ENCODE results near the gene CBFB. TPM values are rescaled to one million over a fixed set of nuclear protein-coding genes. Genes with fewer than 3 reads are reported as not detected.

CBFB gene
- total and polyA plus RNA-seq, 2 of the 13 experiments (the other 11 are each of a cell fraction or from before 2014, with no cell fraction given), result 22.1 to 70.8 TPM

DNA sequence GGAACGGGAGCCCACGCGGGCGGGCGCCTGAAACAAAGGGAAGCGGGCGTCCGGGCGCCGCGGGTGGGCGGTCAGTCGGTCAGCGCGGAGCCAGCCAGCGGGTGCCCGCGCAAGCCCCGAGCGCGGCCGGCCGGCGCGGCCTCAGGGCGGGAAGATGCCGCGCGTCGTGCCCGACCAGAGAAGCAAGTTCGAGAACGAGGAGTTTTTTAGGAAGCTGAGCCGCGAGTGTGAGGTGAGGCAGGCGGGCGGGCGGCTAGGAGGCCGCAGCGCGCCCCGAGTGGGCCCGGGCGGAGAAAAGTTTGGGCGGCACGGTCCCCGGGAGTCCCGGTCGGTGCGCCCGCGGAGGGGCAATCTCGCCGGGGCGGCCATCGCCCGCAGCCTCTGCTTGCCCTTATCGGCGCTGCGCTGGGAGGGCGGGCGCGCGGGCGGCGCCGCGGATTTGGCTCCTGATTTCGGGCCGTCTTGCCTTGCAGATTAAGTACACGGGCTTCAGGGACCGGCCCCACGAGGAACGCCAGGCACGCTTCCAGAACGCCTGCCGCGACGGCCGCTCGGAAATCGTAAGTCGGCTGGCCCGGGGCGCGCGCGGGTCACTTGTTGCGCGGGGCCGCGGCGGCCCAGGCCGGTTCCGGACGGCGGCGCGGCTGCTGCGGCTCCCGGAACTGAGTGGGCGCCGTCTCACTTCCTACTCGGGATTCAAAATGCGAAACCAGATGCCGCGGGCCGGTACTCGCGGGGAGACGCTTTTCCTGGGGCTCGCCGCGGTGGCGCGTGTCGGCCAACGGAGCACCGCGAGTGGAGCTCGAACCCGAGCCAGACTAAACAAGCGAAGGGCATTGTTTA is 526 bp downstream of the CBFB start (continued):
- no peak for TF ChIP-seq ZNF703 (CRISPR knock-in tag; IDR thresholded peaks at IDR 0.05; ENCODE audit: borderline replicate concordance)
- TF ChIP-seq SALL2 (CRISPR knock-in tag; IDR thresholded peaks at IDR 0.05), result no peak; the same call in none of the 2 replicates
- TF ChIP-seq RELA (CRISPR knock-in tag; IDR thresholded peaks at IDR 0.05), result peak; percentile 49
- TF ChIP-seq KDM5B (CRISPR knock-in tag; IDR thresholded peaks at IDR 0.05; ENCODE audit: borderline replicate concordance), result peak; percentile 72; the same call in 1 of the 2 replicates
- peak; percentile 41; the same call in 1 of the 2 replicates for TF ChIP-seq EEA1 (CRISPR knock-in tag; IDR thresholded peaks at IDR 0.05; ENCODE audit: borderline replicate concordance)
- TF ChIP-seq ZNF777 (CRISPR knock-in tag; IDR thresholded peaks at IDR 0.05), result peak; percentile 95
- peak; percentile 36; the same call in 1 of the 2 replicates for TF ChIP-seq ELF1 (CRISPR knock-in tag; IDR thresholded peaks at IDR 0.05)
- no peak for TF ChIP-seq TBX3 (IDR thresholded peaks at IDR 0.05; ENCODE audit: borderline replicate concordance)
- peak; percentile 86 for TF ChIP-seq ZNF564 (CRISPR knock-in tag; IDR thresholded peaks at IDR 0.05)
- peak; percentile 62; the same call in 1 of the 2 replicates for TF ChIP-seq ZNF225 (CRISPR knock-in tag; IDR thresholded peaks at IDR 0.05)
- TF ChIP-seq, protein P1, sequence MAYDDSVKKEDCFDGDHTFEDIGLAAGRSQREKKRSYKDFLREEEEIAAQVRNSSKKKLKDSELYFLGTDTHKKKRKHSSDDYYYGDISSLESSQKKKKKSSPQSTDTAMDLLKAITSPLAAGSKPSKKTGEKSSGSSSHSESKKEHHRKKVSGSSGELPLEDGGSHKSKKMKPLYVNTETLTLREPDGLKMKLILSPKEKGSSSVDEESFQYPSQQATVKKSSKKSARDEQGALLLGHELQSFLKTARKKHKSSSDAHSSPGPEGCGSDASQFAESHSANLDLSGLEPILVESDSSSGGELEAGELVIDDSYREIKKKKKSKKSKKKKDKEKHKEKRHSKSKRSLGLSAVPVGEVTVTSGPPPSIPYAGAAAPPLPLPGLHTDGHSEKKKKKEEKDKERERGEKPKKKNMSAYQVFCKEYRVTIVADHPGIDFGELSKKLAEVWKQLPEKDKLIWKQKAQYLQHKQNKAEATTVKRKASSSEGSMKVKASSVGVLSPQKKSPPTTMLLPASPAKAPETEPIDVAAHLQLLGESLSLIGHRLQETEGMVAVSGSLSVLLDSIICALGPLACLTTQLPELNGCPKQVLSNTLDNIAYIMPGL (CRISPR knock-in tag; IDR thresholded peaks at IDR 0.05; ENCODE audit: borderline replicate concordance in 1 of 2, low read depth in 1 of 2), result peak; percentile 24 to 82; a peak in 2 of 4 replicates
- no peak for TF ChIP-seq REL (CRISPR knock-in tag; conservative IDR thresholded peaks at IDR 0.05)
- no peak for TF ChIP-seq ZNF83 (CRISPR knock-in tag; IDR thresholded peaks at IDR 0.05; ENCODE audit: borderline replicate concordance)
- peak; percentile 15; the same call in 1 of the 2 replicates for TF ChIP-seq RXRA (CRISPR knock-in tag; IDR thresholded peaks at IDR 0.05)
- peak; percentile 70 for TF ChIP-seq GABPB1 (CRISPR knock-in tag; IDR thresholded peaks at IDR 0.05)
- no peak for TF ChIP-seq ZEB1 (IDR thresholded peaks at IDR 0.05; ENCODE audit: insufficient replicate concordance, low read depth)
- TF ChIP-seq ZNF138 (CRISPR knock-in tag; IDR thresholded peaks at IDR 0.05; ENCODE audit: low read depth), result peak; percentile 86; the same call in 1 of the 2 replicates
- TF ChIP-seq IKZF1 (IDR thresholded peaks at IDR 0.05), result no peak
- TF ChIP-seq, protein P2, sequence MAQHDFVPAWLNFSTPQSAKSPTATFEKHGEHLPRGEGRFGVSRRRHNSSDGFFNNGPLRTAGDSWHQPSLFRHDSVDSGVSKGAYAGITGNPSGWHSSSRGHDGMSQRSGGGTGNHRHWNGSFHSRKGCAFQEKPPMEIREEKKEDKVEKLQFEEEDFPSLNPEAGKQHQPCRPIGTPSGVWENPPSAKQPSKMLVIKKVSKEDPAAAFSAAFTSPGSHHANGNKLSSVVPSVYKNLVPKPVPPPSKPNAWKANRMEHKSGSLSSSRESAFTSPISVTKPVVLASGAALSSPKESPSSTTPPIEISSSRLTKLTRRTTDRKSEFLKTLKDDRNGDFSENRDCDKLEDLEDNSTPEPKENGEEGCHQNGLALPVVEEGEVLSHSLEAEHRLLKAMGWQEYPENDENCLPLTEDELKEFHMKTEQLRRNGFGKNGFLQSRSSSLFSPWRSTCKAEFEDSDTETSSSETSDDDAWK (CRISPR knock-in tag; IDR thresholded peaks at IDR 0.05), result no peak
- TF ChIP-seq, protein P3, sequence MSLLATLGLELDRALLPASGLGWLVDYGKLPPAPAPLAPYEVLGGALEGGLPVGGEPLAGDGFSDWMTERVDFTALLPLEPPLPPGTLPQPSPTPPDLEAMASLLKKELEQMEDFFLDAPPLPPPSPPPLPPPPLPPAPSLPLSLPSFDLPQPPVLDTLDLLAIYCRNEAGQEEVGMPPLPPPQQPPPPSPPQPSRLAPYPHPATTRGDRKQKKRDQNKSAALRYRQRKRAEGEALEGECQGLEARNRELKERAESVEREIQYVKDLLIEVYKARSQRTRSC (CRISPR knock-in tag; IDR thresholded peaks at IDR 0.05; ENCODE audit: low read depth), result no peak
- TF ChIP-seq IKZF4 (CRISPR knock-in tag; IDR thresholded peaks at IDR 0.05; ENCODE audit: borderline replicate concordance, low read depth, not compliant biosample characterization), result peak; percentile 36
- TF ChIP-seq GLI4 (CRISPR knock-in tag; IDR thresholded peaks at IDR 0.05; ENCODE audit: borderline replicate concordance), result peak; percentile 79; the same call in 1 of the 2 replicates
